Neuronal stem cell (in vitro differentiated cells): Measurements from ENCODE around the gene PATL1.

Source experiments
- DNase-seq: peaks from one replicate; pipeline ENCODE4 v3.0.0-alpha.2; 2013; ENCODE audit warnings: low spot score
- H2AFZ ChIP-seq: one replicate; pipeline ENCODE4 v1.6.1; 2013; ENCODE audit warnings: mild to moderate bottlenecking, low read length, inconsistent platforms
- H2AK5ac ChIP-seq: 2 replicates; pipeline ENCODE4 v1.6.1; 2013; ENCODE audit warnings: low read depth, mild to moderate bottlenecking, inconsistent platforms, low read length, moderate library complexity, mixed read lengths
- H2BK120ac ChIP-seq: 2 replicates; pipeline ENCODE4 v1.6.1; 2013; ENCODE audit warnings: low read depth, mild to moderate bottlenecking, inconsistent platforms, low read length, moderate library complexity, mixed read lengths
- H2BK12ac ChIP-seq: one replicate; pipeline ENCODE4 v1.6.1; 2013; ENCODE audit warnings: low read length, inconsistent platforms
- H2BK15ac ChIP-seq: 2 replicates; pipeline ENCODE4 v1.6.1; 2013; ENCODE audit warnings: mild to moderate bottlenecking, low read length, inconsistent platforms, mixed read lengths
- H2BK5ac ChIP-seq: one replicate; pipeline ENCODE4 v1.6.1; 2013; ENCODE audit warnings: inconsistent platforms, mild to moderate bottlenecking, low read length, moderate library complexity
- H3K14ac ChIP-seq: one replicate; pipeline ENCODE4 v1.6.1; 2013; ENCODE audit warnings: low read length, inconsistent platforms
- H3K18ac ChIP-seq: 2 replicates; pipeline ENCODE4 v1.6.1; 2013; ENCODE audit warnings: low read length, inconsistent platforms
- H3K23ac ChIP-seq: 2 replicates; pipeline ENCODE4 v1.6.1; 2013; ENCODE audit warnings: low read depth, mild to moderate bottlenecking, mixed read lengths, low read length, inconsistent platforms; ENCODE audit not compliant: poor library complexity
- H3K27ac ChIP-seq: replicated peaks from 3 replicates; pipeline ENCODE4 v1.5.1; 2013; ENCODE audit warnings: low read length, inconsistent platforms
- H3K27me3 ChIP-seq, 3 experiments: 2 replicates each; pipeline ENCODE4 v1.6.1; 2013; ENCODE audit warnings: low read length in 3 of 3, mild to moderate bottlenecking in 2 of 3, inconsistent platforms in 1 of 3, low read depth in 1 of 3, mixed read lengths in 1 of 3, moderate library complexity in 1 of 3; ENCODE audit not compliant: control insufficient read depth in 3 of 3, insufficient read depth in 3 of 3
- H3K36me3 ChIP-seq, 2 donors: replicated peaks in 1 of 2; 2 replicates each; pipeline ENCODE4 v1.6.1; 2013; ENCODE audit warnings: low read length in 2 of 2; ENCODE audit not compliant: control insufficient read depth in 2 of 2, insufficient read depth in 2 of 2
- H3K4ac ChIP-seq: 2 replicates; pipeline ENCODE4 v1.6.1; 2013; ENCODE audit warnings: inconsistent platforms, mild to moderate bottlenecking, low read length, moderate library complexity
- H3K4me1 ChIP-seq, 2 donors: 1 replicate in 1 of 2; 2 replicates in 1 of 2; pipeline ENCODE4 v1.6.1; 2013; ENCODE audit warnings: low read length in 2 of 2, low read depth in 1 of 2; ENCODE audit not compliant: control insufficient read depth in 2 of 2, insufficient read depth in 1 of 2
- H3K4me2 ChIP-seq: one replicate; pipeline ENCODE4 v1.6.1; 2013; ENCODE audit warnings: mild to moderate bottlenecking, low read length, inconsistent platforms; ENCODE audit not compliant: insufficient read depth, poor library complexity, severe bottlenecking
- H3K4me3 ChIP-seq, 2 donors: 2 replicates each; pipeline ENCODE4 v1.5.1; 2013; ENCODE audit warnings: low read length in 2 of 2, mild to moderate bottlenecking in 2 of 2, inconsistent platforms in 1 of 2, moderate library complexity in 1 of 2
- H3K79me1 ChIP-seq: one replicate; pipeline ENCODE4 v1.6.1; 2013; ENCODE audit warnings: low read depth, mild to moderate bottlenecking, inconsistent platforms, low read length, moderate library complexity
- H3K9ac ChIP-seq: one replicate; pipeline ENCODE4 v1.6.1; 2013; ENCODE audit warnings: mild to moderate bottlenecking, low read depth, low read length, inconsistent platforms; ENCODE audit not compliant: poor library complexity
- H3K9me3 ChIP-seq, 2 donors: replicated peaks in 1 of 2; 2 replicates each; pipeline versions ENCODE3 to v1.6.1; 2013; ENCODE audit warnings: low read length in 2 of 2, mild to moderate bottlenecking in 2 of 2, inconsistent platforms in 1 of 2, low read depth in 1 of 2, mixed read lengths in 1 of 2, moderate library complexity in 1 of 2; ENCODE audit not compliant: control insufficient read depth in 2 of 2, insufficient read depth in 1 of 2
- H4K8ac ChIP-seq: one replicate; pipeline ENCODE4 v1.6.1; 2013; ENCODE audit warnings: low read depth, mild to moderate bottlenecking, inconsistent platforms, low read length, moderate library complexity
- H4K91ac ChIP-seq: one replicate; pipeline ENCODE4 v1.6.1; 2013; ENCODE audit warnings: low read length, low read depth, mild to moderate bottlenecking, inconsistent platforms; ENCODE audit not compliant: poor library complexity
- WGBS, 2 donors: extraction: QIAGEN DNeasy Blood & Tissue Kit; methylation state at CpG; one replicate each; pipeline ENCODE4 v1.1.7; 2013; ENCODE audit warnings: missing lambda C conversion rate in 2 of 2, mixed read lengths in 1 of 2; ENCODE audit not compliant: insufficient read length in 2 of 2, insufficient replicate concordance in 1 of 2; ENCODE audit errors: extremely low coverage in 2 of 2; 5-methylcytosine and 5-hydroxymethylcytosine counted together

The PATL1 gene

GRCh38 chr11:59680287-59681154 is 11.7 kb upstream of the PATL1 start:
- Histone ChIP-seq H3K4me2 (no peak overlapping the region), H2BK5ac (no peak overlapping the region), H4K91ac (no peak overlapping the region), H2AFZ (peak overlapping the region; percentile 39), H2BK15ac (peak overlapping the region; percentile 5), H3K27ac (no peak overlapping the region), H4K8ac (peak overlapping the region; percentile 95), H3K4me3 (no peak overlapping the region), H3K18ac (peak overlapping the region; percentile 49), H3K36me3 (no peaks in the 10 kb centered on the region), H3K9ac (no peak overlapping the region), H3K9me3 (no peaks in the 10 kb centered on the region), H3K14ac (no peak overlapping the region), H3K79me1 (no peaks in the 10 kb centered on the region), H3K4ac (no peak overlapping the region), H2BK12ac (no peak overlapping the region), H3K23ac (no peak overlapping the region), H3K27me3 (peaks cover 0 to 15% (median 0%) of the 10 kb centered on the region in 3 experiments), H3K4me1 (peaks cover 0 to 3% of the 10 kb centered on the region in 2 donors), H2BK120ac (no peak overlapping the region), H2AK5ac (peak overlapping the region; percentile 83)
- peak; percentile 66 for DNase-seq
- no CpG with 5 or more reads among the region's 1 CpG for WGBS, 2 donors

GRCh38 chr11:59679347-59679746 is 10.5 kb upstream of the PATL1 start:
- DNase-seq = no peak
- no peak overlapping the region for H3K4ac ChIP-seq
- H3K9ac ChIP-seq = no peak overlapping the region
- no peak overlapping the region for H2AFZ ChIP-seq
- no peaks in the 10 kb centered on the region for H3K79me1 ChIP-seq
- no peak overlapping the region for H4K8ac ChIP-seq
- H3K9me3 ChIP-seq = no peaks in the 10 kb centered on the region
- no peak overlapping the region for H2AK5ac ChIP-seq
- no peak overlapping the region for H3K18ac ChIP-seq
- no peak overlapping the region for H3K4me3 ChIP-seq
- H3K27me3 ChIP-seq = peaks cover 0 to 19% (median 0%) of the 10 kb centered on the region in 3 experiments
- no peak overlapping the region for H3K23ac ChIP-seq
- no peak overlapping the region for H2BK12ac ChIP-seq
- no peaks in the 10 kb centered on the region for H3K36me3 ChIP-seq
- no peak overlapping the region for H2BK15ac ChIP-seq
- no peak overlapping the region for H2BK5ac ChIP-seq
- H4K91ac ChIP-seq = no peak overlapping the region
- no peak overlapping the region for H2BK120ac ChIP-seq
- H3K27ac ChIP-seq = no peak overlapping the region
- no peak overlapping the region for H3K14ac ChIP-seq
- H3K4me1 ChIP-seq = peaks cover 0 to 3% of the 10 kb centered on the region in 2 donors
- no peak overlapping the region for H3K4me2 ChIP-seq

DNA sequence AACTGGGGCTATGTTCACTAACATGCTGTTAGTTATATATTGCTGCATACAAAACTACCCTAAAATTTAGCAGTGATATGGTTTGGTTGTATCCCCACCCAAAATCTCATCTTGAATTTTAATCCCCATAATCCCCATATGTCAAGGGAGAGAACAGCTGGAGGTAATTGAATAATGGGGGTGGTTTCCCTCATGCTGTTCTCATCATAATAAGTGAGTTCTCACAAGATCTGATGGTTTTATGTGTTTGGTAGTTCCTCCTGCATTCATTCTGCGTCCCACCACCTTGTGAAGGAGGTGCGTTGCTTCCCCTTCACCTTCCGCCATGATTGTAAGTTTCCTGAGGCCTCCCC is 10.0 kb upstream of the PATL1 start:
- no peak overlapping the region for H4K8ac ChIP-seq
- no peak overlapping the region for H3K23ac ChIP-seq
- H2BK15ac ChIP-seq = no peak overlapping the region
- peaks cover 0 to 19% (median 0%) of the 10 kb centered on the region in 3 experiments for H3K27me3 ChIP-seq
- H4K91ac ChIP-seq = no peak overlapping the region
- no peak overlapping the region for H3K4me3 ChIP-seq
- H3K14ac ChIP-seq = no peak overlapping the region
- H2BK5ac ChIP-seq = no peak overlapping the region
- H2BK120ac ChIP-seq = no peak overlapping the region
- H3K4ac ChIP-seq = no peak overlapping the region
- WGBS, 2 donors = no CpG with 5 or more reads among the region's 3 CpGs
- no peak overlapping the region for H2BK12ac ChIP-seq
- no peaks in the 10 kb centered on the region for H3K9me3 ChIP-seq
- no peak overlapping the region for H3K9ac ChIP-seq
- no peaks in the 10 kb centered on the region for H3K79me1 ChIP-seq
- peaks cover 0 to 3% of the 10 kb centered on the region in 2 donors for H3K4me1 ChIP-seq
- H3K27ac ChIP-seq = no peak overlapping the region
- H2AK5ac ChIP-seq = no peak overlapping the region
- H3K18ac ChIP-seq = no peak overlapping the region
- H3K4me2 ChIP-seq = no peak overlapping the region
- no peak for DNase-seq
- no peaks in the 10 kb centered on the region for H3K36me3 ChIP-seq
- H2AFZ ChIP-seq = no peak overlapping the region

- Histone ChIP-seq H3K14ac (no peak overlapping the region), H3K36me3 (no peaks in the 10 kb centered on the region), H2BK15ac (no peak overlapping the region)
Measured at GRCh38 chr11:59678118-59678812, 9.4 kb upstream of the PATL1 start.

More at GRCh38 chr11:59678118-59678812, 9.4 kb upstream of the PATL1 start:
- Histone ChIP-seq H4K8ac (no peak overlapping the region), H2BK5ac (no peak overlapping the region), H3K9ac (no peak overlapping the region), H3K27ac (no peak overlapping the region), H3K4me1 (peaks cover 0 to 3% of the 10 kb centered on the region in 2 donors), H3K4me3 (no peak overlapping the region), H4K91ac (no peak overlapping the region), H2BK120ac (no peak overlapping the region), H3K79me1 (no peaks in the 10 kb centered on the region), H2AK5ac (no peak overlapping the region), H2AFZ (no peak overlapping the region), H3K27me3 (peaks cover 0 to 19% (median 0%) of the 10 kb centered on the region in 3 experiments), H3K4me2 (no peak overlapping the region), H3K18ac (no peak overlapping the region), H2BK12ac (no peak overlapping the region), H3K23ac (no peak overlapping the region), H3K9me3 (no peaks in the 10 kb centered on the region), H3K4ac (no peak overlapping the region)
- no peak for DNase-seq
- no CpG with 5 or more reads among the region's 2 CpGs for WGBS, 2 donors
